GM12801 (cell line): Measurements from ENCODE around the gene MYT1.

Experiments
- CTCF ChIP-seq: IDR thresholded peaks from one replicate; pipeline ENCODE4 v1.5.1; 2011; ENCODE audit warnings: control low read depth; ENCODE audit not compliant: insufficient read length; ENCODE audit errors: extremely low read depth

MYT1 gene

GRCh38 chr20:64176551-64176950 is 12.3 kb downstream of the MYT1 start:
- no peak for TF ChIP-seq CTCF

- no peak for TF ChIP-seq CTCF
These were observed 12.7 kb downstream of the MYT1 start for GRCh38 chr20:64176971-64177370.

GRCh38 chr20:64177384-64177783 is 13.1 kb downstream of the MYT1 start:
- no peak for TF ChIP-seq CTCF

GRCh38 chr20:64177787-64178186 is 13.5 kb downstream of the MYT1 start:
- TF ChIP-seq CTCF = no peak

- TF ChIP-seq CTCF = no peak
These were observed 15.6 kb downstream of the MYT1 start for GRCh38 chr20:64179805-64180204.

GRCh38 chr20:64180673-64181072 is 16.4 kb downstream of the MYT1 start:
- TF ChIP-seq CTCF = no peak

- no peak for TF ChIP-seq CTCF
These were observed 17.1 kb downstream of the MYT1 start for GRCh38 chr20:64181391-64181790.
